Heart left ventricle (tissue), 16 donors: ENCODE measurements around the gene SLC25A13. TPM values are rescaled to one million over a fixed set of nuclear protein-coding genes. Genes with fewer than 3 reads are reported as not detected.

ENCODE experiments used
- ATAC-seq, 4 donors: fragments of 200-7000 bp; cut with Tn5 transposase; one replicate each; pipeline ENCODE4 v1.9.1; 2020 to 2022; ENCODE audit warnings: moderate library complexity in 4 of 4, mild to moderate bottlenecking in 3 of 4, moderate number of reproducible peaks in 1 of 4
- DNase-seq, 5 donors: peaks; one replicate each; pipeline ENCODE4 v3.0.0-alpha.2; 2020
- H3K27ac ChIP-seq, 12 donors: fragments of 200-600 bp; sonication (generic) in 4 of 12; one replicate each; pipeline versions ENCODE4 v1.5.0 to v1.8.0; 2016 to 2022; ENCODE audit warnings: mild to moderate bottlenecking in 2 of 12
- H3K27me3 ChIP-seq, 9 donors: fragments of 200-600 bp; sonication (generic) in 2 of 9; one replicate each; pipeline versions ENCODE4 v1.5.1 to v1.8.0; 2016 to 2022; ENCODE audit warnings: mild to moderate bottlenecking in 3 of 9
- H3K36me3 ChIP-seq, 9 donors: fragments of 200-600 bp; sonication (generic) in 2 of 9; one replicate each; pipeline versions ENCODE4 v1.5.0 to v1.8.0; 2018 to 2022; ENCODE audit warnings: mild to moderate bottlenecking in 2 of 9
- H3K4me1 ChIP-seq, 12 donors: fragments of 200-600 bp; sonication (generic) in 4 of 12; one replicate each; pipeline versions ENCODE4 v1.5.0 to v1.8.0; 2016 to 2022; ENCODE audit warnings: mild to moderate bottlenecking in 3 of 12
- H3K4me3 ChIP-seq, 12 donors: fragments of 200-600 bp; sonication (generic) in 4 of 12; one replicate each; pipeline versions ENCODE4 v1.5.0 to v1.8.0; 2017 to 2022; ENCODE audit warnings: mild to moderate bottlenecking in 9 of 12, moderate library complexity in 4 of 12
- H3K9me3 ChIP-seq, 12 donors: fragments of 200-600 bp; sonication (generic) in 4 of 12; one replicate each; pipeline versions ENCODE4 v1.5.0 to v1.8.0; 2016 to 2022; ENCODE audit warnings: mild to moderate bottlenecking in 1 of 12
- CTCF ChIP-seq, 12 donors: fragments of 200-600 bp; sonication (generic) in 4 of 12; IDR thresholded peaks; one replicate each; pipeline versions ENCODE4 v1.5.0 to v1.8.0; 2018 to 2022; ENCODE audit warnings: antibody characterized with exemption in 12 of 12, mild to moderate bottlenecking in 5 of 12
- POLR2A ChIP-seq, 2 donors: fragments of 450-650 bp; IDR thresholded peaks; one replicate each; pipeline ENCODE4 v1.6.1; 2017; ENCODE audit warnings: antibody characterized with exemption in 2 of 2, mild to moderate bottlenecking in 2 of 2, moderate library complexity in 2 of 2
- WGBS, 4 donors: extraction: QIAGEN DNeasy Blood & Tissue Kit in 2 of 4; methylation state at CpG; one replicate each; pipeline versions ENCODE4 v1.1.5 to v1.1.7; 2013 to 2018; 5-methylcytosine and 5-hydroxymethylcytosine counted together
- intact Hi-C, 10 donors: fragments of 100-400 bp; cut with DNase I; formaldehyde crosslinking; loops; one replicate each; pipeline versions ENCODE4 v1.11.1 to v1.14.2; 2022
- polyA plus RNA-seq, 2 donors: library from polyadenylated mRNA; stranded (reverse); fragments of 200-250 nt; gene quantifications; one replicate each; pipeline ENCODE4 v1.2.3, GENCODE V29; 2013
- total RNA-seq, 9 donors: library from RNA; depleted of rRNA in 2 of 9; stranded (reverse); fragments of >200 nt in 2 of 9; fragmentation: NEBNext Ultra II Directional in 3 of 9; extraction: Animal tissue kit (Norgen Biotek cat#: 25700) in 3 of 9; gene quantifications; one replicate each; pipeline versions ENCODE4 v1.1.0 to v1.2.4, GENCODE V29; 2016 to 2023
- donor health status: ischemic (EF 13 %, LVEDD 7.1; RV severe dilation, severe dysfunction).
- donor health status: healthy with polysubstance abuse.
- donor health status: DM: no; HTN: yes; CAD: no.
- donor health status: DM: no; HTN: no; CAD: no.
- donor health status: ischemic (EF 25% LVEDD 6.9; RV normal size, moderate dysfunction).
- donor health status: ischemic (EF 25% LVEDD 5.7; RV mildly dilated, moderate dysfunction).
- donor health status: healthy.
- donor health status: DM: yes; HTN: yes; CAD: no.
- donor health status: ischemic (EF 35%, LVEDD 5.7; RV mildly dilated, moderate dysfunction).
- donor health status: nonischemic (EF 11% LVEDD 7.7; RV severe dilation, severe dysfunction).
- donor health status: DM: yes; HTN: yes; CAD: no.
- donor health status: PGD.
- donor health status: ischemic (EF 29% LVEDD 5.4; RV normal size, mild dysfunction).
- donor health status: nonischemic (EF 23%, LVEDD 6.1; RV moderate dilation, normal function).

SLC25A13 gene
- total and polyA plus RNA-seq, 11 donors: 3.7 to 17.9 (median 11.4) TPM

GRCh38 chr7:96311967-96312366 is 9.9 kb downstream of the SLC25A13 start:
- intact Hi-C loops: loop anchor here in 1 of 10 donors (10.0 kb wide), 1 partner anchor 383 kb away; no protein-coding TSS in a partner anchor
- H3K4me3 ChIP-seq: no peak overlapping the region
- TF ChIP-seq CTCF (IDR thresholded peaks at IDR 0.05) (no peak), POLR2A (IDR thresholded peaks at IDR 0.05) (no peak)
- peaks cover 0 to 75% (median 45%) of the 10 kb centered on the region in 12 donors for H3K4me1 ChIP-seq
- no peaks in the 10 kb centered on the region for H3K27me3 ChIP-seq
- DNase-seq (peak in 4 of 5 donors; percentile 13 to 65 (median 44)), ATAC-seq (peak; percentile 83 to 93 (median 90))
- peak overlapping the region in 10 of 12 donors; percentile 7 to 51 (median 34) for H3K27ac ChIP-seq
- 51 to 67% (median 63%) methylated on average over 2 of the region's 2 CpGs for WGBS, 4 donors
- H3K9me3 ChIP-seq: no peaks in the 10 kb centered on the region
- H3K36me3 ChIP-seq: peaks cover 0 to 7% (median 0%) of the 10 kb centered on the region in 9 donors

- WGBS, 4 donors: 17 to 35% (median 20%) methylated on average over 3 of the region's 3 CpGs
- H3K4me1 ChIP-seq: peaks cover 0 to 84% (median 47%) of the 10 kb centered on the region in 12 donors
- no peak for TF ChIP-seq POLR2A (IDR thresholded peaks at IDR 0.05)
- TF ChIP-seq CTCF (IDR thresholded peaks at IDR 0.05): no peak
- H3K9me3 ChIP-seq: no peaks in the 10 kb centered on the region
- H3K27me3 ChIP-seq: no peaks in the 10 kb centered on the region
- H3K4me3 ChIP-seq: no peak overlapping the region
- DNase-seq (no peak), ATAC-seq (peak; percentile 27 to 68 (median 48))
- H3K27ac ChIP-seq: peak overlapping the region in 6 of 12 donors; percentile 9 to 50 (median 35)
- intact Hi-C loops: loop anchor here in 1 of 10 donors (10.0 kb wide), 1 partner anchor 385 kb away; no protein-coding TSS in a partner anchor
- H3K36me3 ChIP-seq: peaks cover 0 to 7% (median 0%) of the 10 kb centered on the region in 9 donors
Observed at GRCh38 chr7:96310110-96310509, 11.8 kb downstream of the SLC25A13 start.

- Histone ChIP-seq H3K36me3 (peaks cover 0 to 7% (median 0%) of the 10 kb centered on the region in 9 donors), H3K4me3 (no peak overlapping the region), H3K27ac (no peak overlapping the region), H3K4me1 (peaks cover 0 to 73% (median 44%) of the 10 kb centered on the region in 12 donors), H3K27me3 (no peaks in the 10 kb centered on the region), H3K9me3 (no peaks in the 10 kb centered on the region)
- intact Hi-C loops: no loop called here
- no peak for ATAC-seq
- no peak for DNase-seq
- no peak for TF ChIP-seq CTCF (IDR thresholded peaks at IDR 0.05)
- TF ChIP-seq POLR2A (IDR thresholded peaks at IDR 0.05): no peak
Observed at GRCh38 chr7:96308950-96309263, 13.0 kb downstream of the SLC25A13 start.

GRCh38 chr7:96308253-96308949 is 13.5 kb downstream of the SLC25A13 start:
- TF ChIP-seq CTCF (IDR thresholded peaks at IDR 0.05) (no peak), POLR2A (IDR thresholded peaks at IDR 0.05) (no peak)
- H3K4me3 ChIP-seq: no peak overlapping the region
- ATAC-seq (no peak), DNase-seq (no peak)
- no peaks in the 10 kb centered on the region for H3K27me3 ChIP-seq
- 91 to 96% (median 95%) methylated on average over 4 of the region's 4 CpGs for WGBS, 4 donors
- H3K36me3 ChIP-seq: peaks cover 0 to 7% (median 0%) of the 10 kb centered on the region in 9 donors
- H3K9me3 ChIP-seq: peaks cover 0 to under 1% (median 0%) of the 10 kb centered on the region in 12 donors
- intact Hi-C loops: no loop called here
- peaks cover 0 to 68% (median 44%) of the 10 kb centered on the region in 12 donors for H3K4me1 ChIP-seq
- no peak overlapping the region for H3K27ac ChIP-seq
